CD4-positive, alpha-beta T cell treated with Interferon gamma for 1 hour (primary cell): ENCODE results near the gene NPIPB6.

Source experiments
- DNase-seq: peaks from one replicate; pipeline ENCODE4 v3.0.0-alpha.2; 2020

Gene NPIPB6

GRCh38 chr16:28297784-28298510 is 65.4 kb downstream of the NPIPB6 start:
- DNase-seq = no peak

DNA sequence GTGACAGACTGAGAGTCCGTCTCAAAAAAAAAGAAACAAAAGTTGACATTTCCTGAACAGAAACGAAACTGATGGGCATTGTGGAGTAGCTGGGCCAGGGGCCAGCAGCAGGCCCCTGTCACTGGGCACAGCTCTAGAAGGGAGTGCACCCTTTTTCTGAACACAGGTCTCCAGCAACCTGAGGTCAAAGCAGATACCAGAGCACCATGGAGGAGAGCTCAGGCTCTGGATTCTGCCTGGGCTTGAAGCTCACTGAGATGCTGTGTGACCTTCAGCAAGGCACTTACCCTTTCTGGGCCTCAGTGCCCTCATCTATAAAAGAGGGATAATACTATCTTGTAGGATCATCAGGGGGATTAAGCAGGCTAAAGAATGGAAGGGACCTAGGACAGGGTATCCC is 66.0 kb downstream of the NPIPB6 start:
- no peak for DNase-seq

- no peak for DNase-seq
Observed at GRCh38 chr16:28295276-28295675, 68.0 kb downstream of the NPIPB6 start.

- no peak for DNase-seq
Observed at GRCh38 chr16:28294201-28294600, 69.1 kb downstream of the NPIPB6 start.

GRCh38 chr16:28293601-28293960 is 69.7 kb downstream of the NPIPB6 start:
- no peak for DNase-seq

DNA sequence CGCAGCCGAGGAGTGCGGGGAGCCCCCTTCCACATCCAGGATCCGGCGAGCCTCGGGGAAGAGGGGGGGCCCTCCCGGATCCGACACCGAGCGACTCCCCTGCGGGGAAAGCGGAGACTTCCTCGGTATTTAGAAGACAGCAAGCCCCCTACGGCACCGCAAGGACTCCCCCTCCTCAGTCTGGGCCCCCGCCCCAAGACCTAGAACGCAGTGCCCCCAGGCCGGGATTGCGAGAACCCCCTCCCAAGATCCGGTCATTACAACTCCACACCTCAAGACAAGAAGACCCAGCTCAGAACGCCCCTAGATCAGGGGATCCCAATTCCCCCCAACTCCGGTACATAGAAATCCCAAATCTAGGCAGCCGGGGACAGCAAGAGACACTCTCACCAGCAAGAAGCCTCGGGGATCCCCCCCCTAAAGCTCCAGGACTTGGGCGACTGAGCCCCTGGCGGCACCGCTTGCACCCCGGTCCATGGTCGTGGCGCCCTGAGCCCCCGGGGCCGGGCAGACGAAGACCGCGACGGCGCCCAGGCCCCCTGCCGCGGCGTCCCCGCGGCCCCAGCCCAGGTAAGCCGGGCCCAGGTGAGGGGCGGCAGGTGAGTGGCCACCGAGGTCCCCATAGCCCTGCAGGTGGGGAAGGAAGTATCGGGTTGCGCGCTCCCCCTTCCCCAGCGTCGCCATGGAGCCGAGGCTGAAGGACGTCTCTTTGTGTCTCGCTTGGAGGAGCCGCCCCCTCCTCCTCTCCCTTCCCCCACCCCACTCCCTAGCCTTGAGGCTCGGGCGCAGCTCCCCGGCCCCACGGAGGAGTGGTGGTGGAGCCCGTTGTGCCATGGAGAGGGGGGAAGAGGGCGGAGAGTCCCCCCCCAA is 70.3 kb downstream of the NPIPB6 start:
- peak; percentile 17 for DNase-seq
